DMS79 treated with DMSO at 0.1 percent for 48 hours (cell line): ENCODE measurements around the gene TNPO3.

Experiments
- DNase-seq: peaks from one replicate; lab custom pipeline; 2025; lab: John Stamatoyannopoulos, UW

TNPO3 gene

DNA sequence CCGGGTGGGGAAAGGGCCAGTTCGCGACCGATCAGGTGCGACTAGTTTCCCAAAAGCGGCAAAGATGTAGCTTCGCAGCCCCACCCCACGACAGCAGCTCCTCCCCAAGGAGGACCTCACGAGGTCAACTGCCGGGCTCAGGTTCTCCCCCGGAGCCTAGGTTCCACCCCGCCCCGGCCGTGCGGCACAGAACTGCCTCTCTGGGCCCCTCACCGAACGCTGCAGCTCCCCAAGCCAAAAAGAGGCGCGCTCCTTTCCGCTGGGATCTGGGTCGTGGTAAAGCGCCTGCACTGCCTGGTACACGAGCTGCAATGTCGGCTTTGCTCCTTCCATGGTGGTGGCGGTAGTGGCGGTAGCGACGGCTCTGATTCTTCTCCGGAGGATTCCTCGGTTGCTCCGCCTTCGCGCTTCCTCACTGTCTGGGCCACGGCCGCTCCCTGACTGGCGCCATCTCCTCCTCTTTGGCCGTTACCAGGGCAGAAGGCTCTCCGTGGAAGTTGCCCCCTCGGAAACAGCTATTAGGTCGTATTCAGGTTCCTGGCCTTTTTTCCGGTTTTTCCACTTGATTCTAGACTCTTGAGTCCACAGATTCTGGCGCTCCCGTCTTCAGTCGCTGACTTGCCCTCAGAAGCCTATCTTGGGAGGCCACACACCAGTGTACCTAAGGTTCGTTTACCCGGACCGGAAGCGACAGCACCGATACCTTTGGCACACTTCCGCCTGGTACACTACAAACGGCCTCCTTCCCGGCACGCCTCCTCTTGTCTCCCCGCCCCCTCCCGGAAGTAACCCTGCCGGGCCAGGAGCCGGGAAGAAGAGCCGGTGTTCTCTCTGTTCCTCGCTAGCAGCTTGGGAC lies at the start of gene TNPO3:
Gene TNPO3 (minus strand): TSS at position 674 of the 856 bp plus-strand sequence. CDS start 341 bp downstream, at position 333.
- DNase-seq: peak; percentile 95

DNA sequence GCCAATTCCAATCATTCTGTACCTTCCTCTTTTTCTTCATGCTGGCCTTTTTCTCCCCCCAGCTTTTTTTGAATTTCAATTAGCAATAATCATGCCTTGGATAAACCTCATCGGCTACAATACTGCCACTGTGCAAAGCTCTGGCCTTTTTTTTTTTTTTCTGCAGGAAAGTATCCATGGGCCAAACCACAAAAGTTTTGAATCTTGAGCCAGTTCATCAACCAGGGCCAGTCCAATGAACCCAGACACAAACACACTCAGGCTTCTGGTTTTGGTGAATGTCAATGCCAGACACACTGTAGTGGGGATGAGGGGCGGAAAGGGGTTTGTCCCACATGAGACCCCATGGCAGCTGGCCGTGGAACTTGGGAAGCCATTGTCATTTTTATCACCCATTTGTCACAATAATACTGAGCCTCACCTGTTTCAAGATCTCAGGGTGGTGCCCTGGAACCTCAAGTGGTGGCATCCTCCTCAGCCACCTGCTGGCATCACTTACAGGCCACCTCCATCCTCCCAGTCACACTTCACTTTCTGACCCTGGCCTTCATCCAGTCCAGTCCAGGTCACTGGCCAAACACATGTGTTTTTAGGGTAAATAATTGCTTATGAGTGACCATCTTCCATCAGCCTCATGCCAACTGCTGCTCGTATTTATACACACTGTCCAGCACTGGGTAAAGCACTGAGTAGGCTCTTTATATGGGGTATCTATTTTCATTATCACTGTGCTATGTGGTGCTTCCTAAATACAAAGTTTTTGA lies 48.8 kb upstream of the TNPO3 start:
- DNase-seq: no peak

DNA sequence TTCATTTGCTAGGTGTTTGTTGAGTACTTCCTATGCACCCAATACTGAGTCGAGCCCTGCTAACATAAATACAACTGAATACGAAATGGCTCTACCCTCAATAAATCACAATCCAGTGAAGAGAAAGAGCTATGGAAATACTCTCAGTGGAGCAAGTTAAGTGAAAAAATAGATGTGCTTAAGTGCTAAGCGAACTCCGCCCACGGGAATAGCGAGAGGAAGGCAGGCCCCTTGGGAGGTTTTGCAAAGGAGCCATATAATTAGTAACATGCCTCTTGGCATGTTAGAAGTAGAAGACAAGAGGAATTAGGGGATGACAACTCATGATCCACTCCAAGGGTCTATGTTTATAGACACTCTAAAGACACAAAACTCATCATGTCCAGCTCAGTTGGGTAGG lies 46.8 kb upstream of the TNPO3 start:
- DNase-seq: no peak

DNA sequence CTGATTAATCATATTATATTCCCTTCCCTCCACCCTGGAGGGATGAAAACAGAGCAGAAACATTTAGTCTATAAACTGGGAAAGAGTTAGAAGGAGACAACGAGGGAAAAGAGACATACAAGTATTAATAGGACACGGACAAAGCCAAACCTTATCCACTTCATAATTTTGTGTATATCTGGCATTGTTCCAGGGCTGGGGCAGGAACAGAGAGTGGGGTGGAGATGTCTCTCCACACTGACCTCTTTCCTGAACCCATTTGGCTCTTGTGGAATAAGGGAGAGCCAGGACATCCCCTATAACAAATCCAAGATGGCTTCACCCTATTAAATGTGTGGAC lies 45.9 kb upstream of the TNPO3 start:
- no peak for DNase-seq

DNA sequence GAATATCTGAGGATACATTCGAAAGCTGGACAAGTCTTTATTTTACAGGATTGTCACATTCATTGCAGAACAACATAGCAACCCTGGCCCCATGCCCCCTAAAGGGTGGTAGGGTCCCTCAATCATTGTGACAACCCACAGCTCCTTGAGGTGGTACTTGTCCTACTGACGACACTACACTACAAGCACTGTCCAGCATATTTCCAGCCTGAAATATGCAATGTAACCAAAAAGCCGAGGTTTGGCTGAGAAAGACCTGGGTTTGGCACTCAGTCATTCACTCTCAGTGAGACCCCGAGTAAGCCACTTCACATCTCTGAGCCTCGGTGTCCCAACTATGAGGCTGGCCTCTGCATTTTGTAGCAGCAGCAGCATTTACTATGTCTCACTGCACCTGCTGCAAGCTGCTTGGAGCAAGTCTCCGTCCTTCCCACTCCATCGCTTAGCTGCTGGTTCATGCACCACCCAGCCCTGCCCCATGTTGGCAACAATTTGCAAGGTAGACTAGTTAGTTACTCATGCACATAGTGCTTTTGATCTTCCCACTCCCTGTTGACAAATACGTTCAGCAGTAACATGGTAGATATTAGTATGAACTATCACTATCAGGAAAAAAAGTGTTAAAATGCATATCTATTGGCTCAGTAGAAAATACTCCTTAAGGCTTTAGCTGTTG lies 43.6 kb upstream of the TNPO3 start:
- DNase-seq: no peak

DNA sequence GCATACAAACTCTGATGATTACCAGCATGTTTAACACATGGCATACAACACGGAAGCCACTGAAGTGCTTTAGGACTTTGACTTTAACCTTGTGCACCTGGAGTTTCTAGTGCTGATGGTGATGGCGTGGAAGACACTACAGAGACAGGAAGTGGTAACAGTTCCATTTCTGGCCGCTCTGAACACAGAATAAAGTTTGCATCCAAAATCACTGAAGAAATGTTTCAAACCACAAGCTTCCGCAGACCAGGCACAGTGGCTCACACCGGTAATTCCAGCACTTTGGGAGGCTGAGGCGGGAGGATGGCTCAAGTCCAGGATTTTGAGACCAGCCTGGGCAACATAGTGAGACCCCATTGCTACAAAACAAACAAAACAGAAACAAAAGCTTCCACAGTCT lies 40.3 kb upstream of the TNPO3 start:
- DNase-seq: no peak

DNA sequence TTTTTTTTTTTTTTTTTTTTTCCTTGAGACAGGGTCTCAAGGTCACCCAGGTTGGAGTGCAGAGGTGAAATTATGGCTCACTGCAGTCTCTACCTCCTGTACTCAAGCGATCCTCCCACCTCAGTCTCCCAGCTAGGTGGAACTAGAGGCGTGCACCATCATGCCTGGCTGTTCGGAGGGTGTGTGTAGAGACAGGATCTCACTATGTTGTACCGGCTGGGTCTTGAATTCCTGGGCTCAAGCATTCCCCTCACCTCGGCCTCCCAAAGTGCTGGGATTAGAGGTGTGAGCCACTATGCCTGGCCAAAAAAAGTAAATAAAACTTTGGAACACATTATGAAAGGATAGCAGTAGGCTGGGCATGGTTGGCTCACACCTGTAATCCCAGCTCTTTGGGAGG lies 39.6 kb upstream of the TNPO3 start:
- no peak for DNase-seq

DNA sequence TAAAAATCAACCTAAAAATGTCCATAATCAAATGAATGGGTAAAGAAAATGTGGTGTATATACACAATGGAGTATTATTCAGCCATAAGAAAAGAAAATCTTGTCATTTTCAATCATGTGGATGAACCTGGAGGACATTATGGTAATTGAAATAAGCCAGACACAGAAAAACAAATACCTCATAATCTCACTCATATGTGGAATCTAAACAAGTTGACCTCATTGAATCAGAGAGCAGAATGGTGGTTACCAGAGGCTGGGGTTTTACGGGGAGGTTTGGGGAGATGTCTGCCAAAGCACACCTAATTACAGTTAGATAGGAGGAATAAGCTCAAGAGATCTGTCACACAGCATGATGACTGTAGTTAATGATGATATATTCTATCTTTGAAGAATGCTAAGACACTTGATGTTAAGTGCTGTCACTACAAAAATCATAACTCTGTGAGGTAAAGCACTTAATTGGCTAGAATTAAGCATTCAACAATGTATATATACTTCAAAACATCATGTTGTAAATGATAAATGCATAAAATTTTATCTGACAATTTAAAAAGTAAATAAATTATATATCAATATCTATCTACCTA lies 39.1 kb upstream of the TNPO3 start:
- DNase-seq: no peak

DNA sequence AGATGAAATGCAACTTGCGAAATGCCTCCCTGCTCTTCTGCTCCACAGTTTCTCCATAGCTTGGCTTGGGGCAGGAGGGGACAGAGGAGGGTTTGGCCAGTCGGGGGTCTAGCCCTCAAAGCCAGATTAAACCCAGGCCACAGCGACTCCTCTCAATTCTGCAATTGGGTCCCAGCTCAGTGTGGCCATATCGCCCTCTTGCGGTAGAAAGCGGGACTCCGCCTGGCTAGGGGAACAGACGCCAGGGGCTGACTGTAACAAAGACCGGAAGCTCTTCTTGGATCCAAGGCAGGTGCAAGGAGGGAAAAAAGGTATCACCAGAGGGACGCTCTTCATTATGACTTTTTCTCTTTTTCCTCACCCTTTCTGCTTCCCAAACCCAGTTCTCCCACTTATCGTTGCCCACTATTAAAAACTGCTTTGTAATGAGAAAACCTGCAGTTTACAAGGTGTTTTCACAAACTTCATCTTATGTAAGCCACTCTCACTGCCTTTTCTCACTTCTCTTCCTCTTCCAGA lies 36.6 kb upstream of the TNPO3 start:
- peak; percentile 65 for DNase-seq

DNA sequence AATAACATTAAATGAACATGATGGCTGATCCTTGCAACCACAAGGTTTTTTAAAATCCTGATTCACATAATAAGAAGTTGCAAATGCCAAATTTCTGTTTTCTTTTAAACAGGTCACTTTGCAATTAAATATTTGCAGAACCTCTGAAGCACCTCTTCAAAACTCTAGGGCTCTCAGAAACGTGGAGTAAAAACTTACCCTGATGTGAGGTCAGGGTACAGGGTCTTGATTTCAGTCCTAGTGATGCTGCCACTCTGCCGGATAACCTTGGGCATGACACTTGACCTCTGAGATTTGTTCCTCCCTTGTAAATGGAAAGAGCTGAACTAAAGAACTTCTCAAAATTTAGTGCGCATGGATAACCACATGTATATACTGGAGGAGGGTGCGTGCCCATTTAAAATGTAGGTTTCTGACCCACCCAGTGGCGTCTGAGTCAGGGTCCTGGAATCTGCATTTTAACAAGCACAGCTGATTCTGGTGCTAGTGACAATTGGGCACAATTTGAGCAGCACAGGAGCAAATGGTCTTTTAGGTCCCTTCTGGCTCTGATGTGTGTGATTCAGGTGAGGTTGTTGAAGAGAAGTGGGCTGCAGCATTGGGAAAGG lies 35.5 kb upstream of the TNPO3 start:
- peak; percentile 67 for DNase-seq

DNA sequence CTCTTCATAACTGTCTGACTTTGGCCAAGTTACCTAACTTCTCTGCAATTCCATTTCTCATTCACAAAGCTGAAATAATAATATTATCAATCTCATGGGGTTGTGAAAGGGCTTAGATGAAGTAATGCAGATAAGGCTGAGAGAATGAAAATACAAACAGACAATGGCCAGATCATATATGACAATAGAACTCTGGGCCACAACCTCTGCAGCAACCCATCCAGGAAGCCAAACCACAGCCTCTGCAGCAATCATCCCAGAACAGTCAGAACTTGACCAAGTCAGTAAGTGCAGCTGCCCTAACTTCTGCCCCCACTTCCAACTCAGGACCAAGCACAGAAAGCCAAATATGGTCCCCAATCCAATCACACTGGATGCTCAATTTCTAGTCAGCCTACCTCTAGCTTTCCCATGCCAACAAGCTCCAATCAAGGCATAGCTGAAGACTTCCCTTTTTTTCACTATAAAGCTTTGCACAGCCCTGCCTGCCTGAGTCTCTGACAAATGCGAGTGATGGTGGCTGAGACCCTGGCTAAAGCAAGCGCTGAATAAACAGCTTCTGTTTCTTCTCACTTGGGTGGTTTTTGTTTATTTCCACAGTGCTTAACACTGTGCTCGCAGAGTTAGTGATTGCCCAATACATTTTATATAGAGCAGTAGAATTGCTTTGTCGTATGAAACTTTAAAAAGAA lies 34.8 kb upstream of the TNPO3 start:
- DNase-seq: peak; percentile 55

DNA sequence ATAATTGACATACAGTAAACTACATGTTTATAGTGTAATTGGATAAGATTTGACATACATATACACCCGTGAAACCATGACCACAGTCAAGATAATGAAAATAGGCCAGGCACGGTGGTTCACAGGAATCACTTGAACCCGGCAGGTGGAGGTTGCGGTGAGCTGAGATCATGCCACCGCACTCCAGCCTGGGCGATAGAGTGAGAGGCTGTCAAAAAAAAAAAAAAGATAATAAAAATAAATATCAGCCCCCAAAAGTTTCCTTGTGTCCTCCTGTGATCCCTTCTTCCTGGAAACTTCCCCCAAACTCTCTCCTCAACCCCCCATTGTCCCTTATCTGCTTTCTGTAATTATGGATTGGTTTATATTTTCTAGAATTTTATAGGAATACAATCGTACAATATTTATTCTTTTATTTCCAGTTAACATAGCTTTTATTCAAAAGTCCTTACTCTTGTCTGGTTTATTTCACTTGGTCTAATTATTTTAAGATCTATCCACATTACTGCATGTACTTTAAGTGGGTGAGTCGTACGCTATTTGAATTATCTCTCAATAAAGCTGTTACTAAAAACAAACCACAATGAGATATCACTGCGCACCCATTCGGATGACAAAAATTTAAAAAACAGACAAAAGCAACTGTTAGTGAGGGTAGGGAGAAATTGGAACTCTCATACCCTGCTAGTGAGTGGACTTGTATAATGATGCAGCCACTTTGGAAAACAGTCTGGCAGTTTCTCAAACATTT lies 30.1 kb upstream of the TNPO3 start:
- DNase-seq: no peak

DNA sequence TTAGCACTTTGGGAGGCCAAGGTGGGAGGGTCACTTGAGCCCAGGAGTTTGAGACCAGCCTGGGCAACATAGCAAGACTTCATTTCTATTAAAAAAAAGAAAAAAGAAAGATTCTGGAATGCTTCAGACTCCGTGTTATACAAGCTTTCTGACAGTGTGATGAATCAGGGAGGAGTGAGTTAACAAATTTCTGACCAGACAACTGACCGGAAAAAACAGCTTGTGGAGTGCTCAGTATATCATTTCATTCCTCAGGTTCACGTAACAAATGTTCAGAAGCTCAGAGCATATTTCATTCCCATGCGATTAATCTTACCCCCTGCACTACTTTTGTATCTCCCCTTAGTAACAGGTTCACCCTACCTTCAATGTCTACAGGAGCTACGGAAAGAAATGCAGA lies 28.6 kb upstream of the TNPO3 start:
- DNase-seq: no peak

DNA sequence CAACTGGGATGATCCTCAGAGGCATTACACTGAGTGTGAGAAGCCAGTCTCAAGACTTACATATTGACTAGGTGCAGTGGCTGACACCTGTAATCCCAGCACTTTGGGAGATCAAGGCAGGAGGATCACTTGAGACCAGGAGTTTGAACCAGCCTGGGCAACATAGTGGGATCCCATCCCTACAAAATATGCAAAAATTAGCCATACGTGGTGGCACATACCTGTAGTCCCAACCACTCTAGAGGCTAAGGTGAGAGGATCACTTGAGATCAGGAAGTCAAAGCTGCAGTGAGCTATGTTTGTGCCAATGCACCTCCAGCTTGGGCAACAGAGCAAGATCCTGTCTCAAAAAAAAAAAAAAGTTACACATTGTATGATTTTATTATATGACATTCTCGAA lies 23.5 kb upstream of the TNPO3 start:
- DNase-seq: no peak

DNA sequence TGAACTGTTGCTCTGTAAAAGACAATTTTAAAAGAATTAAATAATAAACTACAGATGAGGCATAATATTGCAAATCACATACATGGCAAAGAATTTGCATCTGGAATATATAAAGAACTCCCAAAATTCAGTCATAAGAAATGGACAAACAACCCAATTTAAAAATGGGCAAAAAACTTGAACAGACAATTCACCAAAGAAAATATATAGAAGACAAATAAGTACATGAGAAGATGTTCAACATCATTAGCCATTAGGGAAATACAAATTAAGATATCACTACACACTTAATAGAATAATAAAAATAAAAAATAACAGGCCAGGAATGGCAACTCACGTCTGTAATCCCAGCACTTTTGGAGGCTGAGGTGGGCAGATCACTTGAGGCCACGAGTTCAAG lies 22.0 kb upstream of the TNPO3 start:
- DNase-seq: no peak

DNA sequence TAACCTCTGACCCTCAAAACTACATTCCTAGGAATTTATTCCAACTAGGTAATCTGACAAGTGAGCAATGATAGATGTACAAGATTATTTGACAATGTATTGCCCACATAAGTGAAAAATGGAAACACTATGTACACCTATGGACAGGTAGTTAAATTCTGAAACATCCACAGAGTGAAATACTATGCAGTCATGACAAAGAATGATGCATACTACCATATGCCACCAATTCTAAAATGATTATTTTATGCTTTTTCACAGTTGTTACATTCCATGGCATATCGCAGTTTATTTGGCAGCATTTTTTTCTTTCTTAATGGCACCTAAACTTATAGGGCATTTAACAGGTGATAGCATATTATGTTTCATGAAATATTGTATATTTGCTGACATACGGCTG lies 20.1 kb upstream of the TNPO3 start:
- no peak for DNase-seq

DNA sequence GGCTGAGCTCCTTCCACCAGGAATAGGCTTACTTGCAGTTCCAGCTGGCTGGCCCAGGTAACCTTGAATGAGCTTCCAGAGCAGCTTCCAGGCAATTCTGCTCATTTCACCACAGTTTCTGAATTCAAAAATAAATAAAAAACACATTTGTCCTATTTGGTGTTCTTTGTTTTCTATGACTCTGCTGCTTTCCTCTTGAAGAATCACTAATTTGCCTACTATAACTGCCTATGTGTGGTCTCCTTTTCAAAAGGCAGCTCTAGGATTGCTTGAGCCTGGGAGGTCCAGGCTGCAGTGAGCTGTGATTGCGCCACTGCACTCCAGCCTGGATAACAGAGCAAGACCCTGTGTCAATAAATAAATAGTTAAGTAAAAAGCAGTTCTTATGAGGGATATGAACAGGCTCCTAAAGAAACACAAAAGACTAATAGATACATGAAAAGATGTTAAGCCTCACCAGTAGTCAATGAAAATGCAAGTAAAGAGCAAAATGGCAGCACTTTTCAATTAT lies 19.5 kb upstream of the TNPO3 start:
- DNase-seq: no peak

DNA sequence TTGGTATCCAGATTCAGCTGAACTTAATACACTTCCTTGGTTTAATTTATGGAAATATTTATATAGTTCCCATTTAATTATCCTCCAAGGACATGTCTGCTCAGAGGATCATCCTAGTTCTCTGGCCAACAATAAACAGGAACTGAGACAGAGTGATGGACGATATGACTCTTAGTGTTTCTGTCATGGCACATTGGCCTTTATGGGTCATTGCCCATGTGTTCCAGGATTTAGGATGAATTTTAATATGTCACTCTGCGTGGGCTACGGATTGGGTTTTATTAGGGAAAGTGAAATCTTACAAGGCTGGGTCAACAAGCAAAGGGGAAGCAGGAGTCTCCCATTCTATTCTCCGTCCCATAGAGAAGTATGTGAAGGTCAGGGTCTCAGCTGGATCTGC lies 18.8 kb upstream of the TNPO3 start:
- DNase-seq: no peak

DNA sequence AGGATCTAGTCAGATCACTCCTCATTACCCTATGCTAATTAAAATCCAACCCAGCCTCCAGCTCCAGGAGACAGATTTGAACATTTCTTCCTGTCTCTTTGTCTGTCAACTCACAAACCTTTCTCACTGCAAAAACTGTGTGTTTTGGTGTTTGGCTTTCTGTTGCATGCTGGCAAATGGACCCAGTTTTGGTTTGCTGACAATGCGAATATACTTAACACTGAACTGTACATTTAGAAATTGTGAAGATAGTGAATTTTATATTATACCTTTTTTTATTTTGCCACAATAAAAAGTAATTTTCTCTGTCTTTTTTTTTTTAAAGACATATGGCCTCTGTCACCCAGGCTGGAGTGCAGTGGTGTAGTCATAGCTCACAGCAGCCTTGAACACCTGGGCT lies 18.3 kb upstream of the TNPO3 start:
- DNase-seq: no peak

DNA sequence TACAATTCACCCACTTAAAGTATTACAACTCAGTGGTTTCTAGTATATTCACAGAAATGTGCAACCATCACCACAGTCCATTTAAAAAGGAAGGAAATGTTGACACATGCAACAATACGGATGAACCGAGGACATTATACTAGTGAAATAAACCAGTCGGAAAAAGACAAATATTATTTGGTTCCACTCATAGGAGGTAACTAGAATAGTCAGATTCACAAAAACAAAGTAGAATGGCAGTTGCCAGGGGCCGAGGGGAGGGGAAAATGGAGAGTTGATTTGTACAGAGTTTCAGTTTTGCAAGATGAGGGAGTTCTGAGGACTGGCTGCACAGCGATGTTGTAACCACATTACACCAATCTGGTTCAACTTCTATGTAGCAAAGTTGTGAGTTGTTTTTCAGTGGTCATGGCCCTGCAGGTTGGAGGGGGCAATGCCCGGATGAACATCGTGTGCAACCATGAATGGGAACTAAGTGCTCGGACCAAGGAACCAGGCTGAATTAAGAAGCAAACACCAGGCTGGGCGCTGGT lies 17.6 kb upstream of the TNPO3 start:
- no peak for DNase-seq
